WTC11 (cell line): ENCODE results near the gene PKD2L1. TPM values are rescaled to one million over a fixed set of nuclear protein-coding genes. Genes with fewer than 3 reads are reported as not detected.
A peak's percentile ranks its signal among the peaks of the same experiment; 100 is the strongest.

Source experiments
- ATAC-seq: fragments of 200-7000 bp; cut with Tn5 transposase; 2 replicates; pipeline ENCODE4 v1.10.0; 2021; ENCODE audit warnings: mild to moderate bottlenecking, moderate library complexity
- CTCF ChIA-PET: fragments of 300-600 bp; sonication (Branson Sonifier 250); formaldehyde crosslinking; loops from one replicate; lab custom pipeline; 2021; ENCODE audit warnings: antibody characterized with exemption; lab: Charles Lee
- POLR2A ChIA-PET: fragments of 350-600 bp; sonication (Branson Sonifier 250); formaldehyde crosslinking; loops from one replicate; lab custom pipeline; 2021; ENCODE audit warnings: antibody characterized with exemption; lab: Charles Lee
- DNase-seq: peaks from one replicate; pipeline ENCODE4 v3.0.0; 2021; ENCODE audit warnings: low spot score
- H3K27ac Mint-ChIP-seq: 2 replicates; pipeline ENCODE4 v1.8.0; 2021; ENCODE audit warnings: mixed read lengths
- H3K27me3 Mint-ChIP-seq: 2 replicates; pipeline ENCODE4 v1.8.0; 2021; ENCODE audit warnings: low read depth, mild to moderate bottlenecking, moderate library complexity, mixed read lengths
- H3K36me3 Mint-ChIP-seq: 2 replicates; pipeline ENCODE4 v1.8.0; 2021; ENCODE audit warnings: mixed read lengths
- H3K4me1 Mint-ChIP-seq: 2 replicates; pipeline ENCODE4 v1.8.0; 2022; ENCODE audit warnings: mixed read lengths
- H3K4me3 Mint-ChIP-seq: 2 replicates; pipeline ENCODE4 v1.8.0; 2021; ENCODE audit warnings: mild to moderate bottlenecking, moderate library complexity, mixed read lengths
- H3K9me3 Mint-ChIP-seq: 2 replicates; pipeline ENCODE4 v1.8.0; 2021; ENCODE audit warnings: mixed read lengths
- CREM ChIP-seq: sonication (generic); formaldehyde crosslinking; IDR thresholded peaks from 2 replicates; pipeline ENCODE4 v1.8.1; 2022; ENCODE audit warnings: mild to moderate bottlenecking, missing genetic modification reagents, moderate library complexity
- EMX1 ChIP-seq: fragments of 250-450 bp; sonication (Bioruptor Pico); IDR thresholded peaks from 2 replicates; pipeline ENCODE4 v1.8.0; 2021; ENCODE audit warnings: mild to moderate bottlenecking
- FOXK1 ChIP-seq: sonication (generic); formaldehyde crosslinking; IDR thresholded peaks from 2 replicates; pipeline ENCODE4 v1.8.0; 2022; ENCODE audit warnings: mild to moderate bottlenecking, moderate library complexity, missing genetic modification reagents
- NFE2L1 ChIP-seq: sonication (generic); formaldehyde crosslinking; IDR thresholded peaks from 2 replicates; pipeline ENCODE4 v1.8.1; 2023; ENCODE audit warnings: missing genetic modification reagents
- SP1 ChIP-seq: sonication (generic); formaldehyde crosslinking; conservative IDR thresholded peaks from 2 replicates; pipeline ENCODE4 v1.8.1; 2022; ENCODE audit warnings: missing genetic modification reagents
- TP53 ChIP-seq: sonication (generic); formaldehyde crosslinking; IDR thresholded peaks from 2 replicates; pipeline ENCODE4 v1.8.1; 2023; ENCODE audit warnings: mild to moderate bottlenecking, missing genetic modification reagents
- ZNF138 ChIP-seq: sonication (generic); formaldehyde crosslinking; conservative IDR thresholded peaks from 2 replicates; pipeline ENCODE4 v1.8.1; 2022; ENCODE audit warnings: mild to moderate bottlenecking, moderate library complexity, missing genetic modification reagents
- ZNF416 ChIP-seq: fragments of 250-450 bp; sonication (Bioruptor Pico); IDR thresholded peaks from 2 replicates; pipeline ENCODE4 v1.9.0; 2021; ENCODE audit warnings: mild to moderate bottlenecking, inconsistent platforms
- total RNA-seq: library from RNA; stranded (reverse); gene quantifications from 3 replicates; pipeline ENCODE4 v1.2.3, GENCODE V29; 2021
- TF ChIP-seq, protein P1 (sequence below): sonication (generic); formaldehyde crosslinking; IDR thresholded peaks from 2 replicates; pipeline ENCODE4 v1.8.1; 2023; ENCODE audit warnings: mild to moderate bottlenecking, missing genetic modification reagents, moderate library complexity
- TF ChIP-seq, protein P2 (sequence below): sonication (generic); formaldehyde crosslinking; IDR thresholded peaks from 2 replicates; pipeline ENCODE4 v1.8.1; 2022; ENCODE audit warnings: low read depth, mild to moderate bottlenecking, moderate library complexity, missing genetic modification reagents, borderline replicate concordance
- TF ChIP-seq, protein P3 (sequence below): sonication (generic); formaldehyde crosslinking; IDR thresholded peaks from 2 replicates; pipeline ENCODE4 v1.8.1; 2023; ENCODE audit warnings: mild to moderate bottlenecking, moderate library complexity, missing genetic modification reagents
- TF ChIP-seq, protein P4 (sequence below): sonication (generic); formaldehyde crosslinking; IDR thresholded peaks from 2 replicates; pipeline ENCODE4 v1.8.0; 2023; ENCODE audit warnings: mild to moderate bottlenecking, missing genetic modification reagents
- TF ChIP-seq, protein P5 (sequence below): sonication (generic); formaldehyde crosslinking; IDR thresholded peaks from 2 replicates; pipeline ENCODE4 v1.8.1; 2022; ENCODE audit warnings: missing genetic modification reagents, borderline replicate concordance
- TF ChIP-seq, protein P6 (sequence below): fragments of 200-600 bp; IDR thresholded peaks from 2 replicates; pipeline ENCODE4 v1.8.0; 2022; ENCODE audit warnings: antibody characterized with exemption
- TF ChIP-seq, protein P7 (sequence below): sonication (generic); formaldehyde crosslinking; IDR thresholded peaks from 2 replicates; pipeline ENCODE4 v1.8.1; 2023; ENCODE audit warnings: mild to moderate bottlenecking, missing genetic modification reagents, borderline replicate concordance
- TF ChIP-seq, protein P8 (sequence below): sonication (generic); formaldehyde crosslinking; conservative IDR thresholded peaks from 2 replicates; pipeline ENCODE4 v1.8.1; 2022; ENCODE audit warnings: mild to moderate bottlenecking, missing genetic modification reagents
- TF ChIP-seq, protein P9 (sequence below): fragments of 250-450 bp; sonication (Bioruptor Pico); IDR thresholded peaks from 2 replicates; pipeline ENCODE4 v1.9.0; 2021; ENCODE audit warnings: moderate library complexity, mild to moderate bottlenecking, inconsistent platforms, borderline replicate concordance

Gene PKD2L1
- total RNA-seq, 1 experiment from 2014 or later, result not detected

DNA sequence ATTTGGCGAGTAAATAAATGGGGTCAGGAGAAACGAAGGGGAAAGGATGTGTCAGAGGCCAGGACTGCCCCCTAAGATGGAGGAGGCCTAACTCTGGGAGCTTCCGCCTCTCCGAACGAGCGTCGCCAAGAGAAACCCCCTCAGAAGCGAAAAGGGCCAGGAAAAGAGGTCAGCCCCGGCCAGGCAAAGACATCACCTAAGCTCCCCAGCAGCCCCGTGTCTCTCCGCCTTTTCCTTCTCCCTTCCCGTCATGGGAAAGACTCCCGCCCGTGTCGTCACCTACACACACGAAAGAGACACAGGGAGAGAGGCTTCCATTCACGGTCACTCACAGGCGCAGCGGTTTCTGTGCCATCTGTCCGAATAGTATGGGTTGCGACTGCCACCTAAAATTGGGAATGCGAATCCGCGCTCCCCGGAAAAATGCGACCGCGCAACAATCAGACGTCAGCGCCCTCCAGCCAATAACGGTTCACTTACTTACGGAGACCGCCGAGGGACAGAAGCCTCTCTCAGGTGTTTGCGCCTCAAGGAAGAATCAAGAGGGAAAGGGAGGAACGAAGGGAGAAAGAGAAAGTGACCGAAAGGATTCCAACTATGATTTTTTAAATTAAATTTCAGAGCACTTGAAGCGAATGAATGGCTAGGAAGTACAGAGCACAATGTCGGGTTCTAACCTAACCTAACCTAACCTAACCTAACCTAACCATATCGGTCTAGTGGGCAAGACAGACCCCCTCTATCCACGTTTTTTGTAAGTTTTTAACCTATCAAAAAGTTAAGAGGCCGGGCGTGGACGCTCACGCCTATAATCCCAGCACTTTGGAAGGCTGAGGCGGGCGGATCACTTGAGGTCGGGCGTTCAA is 62.6 kb downstream of the PKD2L1 start, which contains the start of gene CWF19L1 (continued):
- TF ChIP-seq NFE2L1 (CRISPR knock-in tag) (peak; percentile 69; the same call in 1 of the 2 replicates), TP53 (no peak), FOXK1 (peak; percentile 92), SP1 (peak; percentile 76), CREM (CRISPR knock-in tag) (peak; percentile 96), ZNF138 (CRISPR knock-in tag) (no peak)
- TF ChIP-seq, protein P1, sequence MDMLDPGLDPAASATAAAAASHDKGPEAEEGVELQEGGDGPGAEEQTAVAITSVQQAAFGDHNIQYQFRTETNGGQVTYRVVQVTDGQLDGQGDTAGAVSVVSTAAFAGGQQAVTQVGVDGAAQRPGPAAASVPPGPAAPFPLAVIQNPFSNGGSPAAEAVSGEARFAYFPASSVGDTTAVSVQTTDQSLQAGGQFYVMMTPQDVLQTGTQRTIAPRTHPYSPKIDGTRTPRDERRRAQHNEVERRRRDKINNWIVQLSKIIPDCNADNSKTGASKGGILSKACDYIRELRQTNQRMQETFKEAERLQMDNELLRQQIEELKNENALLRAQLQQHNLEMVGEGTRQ, result no peak
- TF ChIP-seq, protein P2, sequence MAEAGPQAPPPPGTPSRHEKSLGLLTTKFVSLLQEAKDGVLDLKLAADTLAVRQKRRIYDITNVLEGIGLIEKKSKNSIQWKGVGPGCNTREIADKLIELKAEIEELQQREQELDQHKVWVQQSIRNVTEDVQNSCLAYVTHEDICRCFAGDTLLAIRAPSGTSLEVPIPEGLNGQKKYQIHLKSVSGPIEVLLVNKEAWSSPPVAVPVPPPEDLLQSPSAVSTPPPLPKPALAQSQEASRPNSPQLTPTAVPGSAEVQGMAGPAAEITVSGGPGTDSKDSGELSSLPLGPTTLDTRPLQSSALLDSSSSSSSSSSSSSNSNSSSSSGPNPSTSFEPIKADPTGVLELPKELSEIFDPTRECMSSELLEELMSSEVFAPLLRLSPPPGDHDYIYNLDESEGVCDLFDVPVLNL (CRISPR knock-in tag), result no peak
- TF ChIP-seq, protein P3, sequence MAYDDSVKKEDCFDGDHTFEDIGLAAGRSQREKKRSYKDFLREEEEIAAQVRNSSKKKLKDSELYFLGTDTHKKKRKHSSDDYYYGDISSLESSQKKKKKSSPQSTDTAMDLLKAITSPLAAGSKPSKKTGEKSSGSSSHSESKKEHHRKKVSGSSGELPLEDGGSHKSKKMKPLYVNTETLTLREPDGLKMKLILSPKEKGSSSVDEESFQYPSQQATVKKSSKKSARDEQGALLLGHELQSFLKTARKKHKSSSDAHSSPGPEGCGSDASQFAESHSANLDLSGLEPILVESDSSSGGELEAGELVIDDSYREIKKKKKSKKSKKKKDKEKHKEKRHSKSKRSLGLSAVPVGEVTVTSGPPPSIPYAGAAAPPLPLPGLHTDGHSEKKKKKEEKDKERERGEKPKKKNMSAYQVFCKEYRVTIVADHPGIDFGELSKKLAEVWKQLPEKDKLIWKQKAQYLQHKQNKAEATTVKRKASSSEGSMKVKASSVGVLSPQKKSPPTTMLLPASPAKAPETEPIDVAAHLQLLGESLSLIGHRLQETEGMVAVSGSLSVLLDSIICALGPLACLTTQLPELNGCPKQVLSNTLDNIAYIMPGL (CRISPR knock-in tag), result no peak
- TF ChIP-seq, protein P4, sequence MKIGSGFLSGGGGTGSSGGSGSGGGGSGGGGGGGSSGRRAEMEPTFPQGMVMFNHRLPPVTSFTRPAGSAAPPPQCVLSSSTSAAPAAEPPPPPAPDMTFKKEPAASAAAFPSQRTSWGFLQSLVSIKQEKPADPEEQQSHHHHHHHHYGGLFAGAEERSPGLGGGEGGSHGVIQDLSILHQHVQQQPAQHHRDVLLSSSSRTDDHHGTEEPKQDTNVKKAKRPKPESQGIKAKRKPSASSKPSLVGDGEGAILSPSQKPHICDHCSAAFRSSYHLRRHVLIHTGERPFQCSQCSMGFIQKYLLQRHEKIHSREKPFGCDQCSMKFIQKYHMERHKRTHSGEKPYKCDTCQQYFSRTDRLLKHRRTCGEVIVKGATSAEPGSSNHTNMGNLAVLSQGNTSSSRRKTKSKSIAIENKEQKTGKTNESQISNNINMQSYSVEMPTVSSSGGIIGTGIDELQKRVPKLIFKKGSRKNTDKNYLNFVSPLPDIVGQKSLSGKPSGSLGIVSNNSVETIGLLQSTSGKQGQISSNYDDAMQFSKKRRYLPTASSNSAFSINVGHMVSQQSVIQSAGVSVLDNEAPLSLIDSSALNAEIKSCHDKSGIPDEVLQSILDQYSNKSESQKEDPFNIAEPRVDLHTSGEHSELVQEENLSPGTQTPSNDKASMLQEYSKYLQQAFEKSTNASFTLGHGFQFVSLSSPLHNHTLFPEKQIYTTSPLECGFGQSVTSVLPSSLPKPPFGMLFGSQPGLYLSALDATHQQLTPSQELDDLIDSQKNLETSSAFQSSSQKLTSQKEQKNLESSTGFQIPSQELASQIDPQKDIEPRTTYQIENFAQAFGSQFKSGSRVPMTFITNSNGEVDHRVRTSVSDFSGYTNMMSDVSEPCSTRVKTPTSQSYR (CRISPR knock-in tag), result no peak
- TF ChIP-seq, protein P5, sequence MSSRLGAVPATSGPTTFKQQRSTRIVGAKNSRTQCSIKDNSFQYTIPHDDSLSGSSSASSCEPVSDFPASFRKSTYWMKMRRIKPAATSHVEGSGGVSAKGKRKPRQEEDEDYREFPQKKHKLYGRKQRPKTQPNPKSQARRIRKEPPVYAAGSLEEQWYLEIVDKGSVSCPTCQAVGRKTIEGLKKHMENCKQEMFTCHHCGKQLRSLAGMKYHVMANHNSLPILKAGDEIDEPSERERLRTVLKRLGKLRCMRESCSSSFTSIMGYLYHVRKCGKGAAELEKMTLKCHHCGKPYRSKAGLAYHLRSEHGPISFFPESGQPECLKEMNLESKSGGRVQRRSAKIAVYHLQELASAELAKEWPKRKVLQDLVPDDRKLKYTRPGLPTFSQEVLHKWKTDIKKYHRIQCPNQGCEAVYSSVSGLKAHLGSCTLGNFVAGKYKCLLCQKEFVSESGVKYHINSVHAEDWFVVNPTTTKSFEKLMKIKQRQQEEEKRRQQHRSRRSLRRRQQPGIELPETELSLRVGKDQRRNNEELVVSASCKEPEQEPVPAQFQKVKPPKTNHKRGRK (CRISPR knock-in tag), result no peak

DNA sequence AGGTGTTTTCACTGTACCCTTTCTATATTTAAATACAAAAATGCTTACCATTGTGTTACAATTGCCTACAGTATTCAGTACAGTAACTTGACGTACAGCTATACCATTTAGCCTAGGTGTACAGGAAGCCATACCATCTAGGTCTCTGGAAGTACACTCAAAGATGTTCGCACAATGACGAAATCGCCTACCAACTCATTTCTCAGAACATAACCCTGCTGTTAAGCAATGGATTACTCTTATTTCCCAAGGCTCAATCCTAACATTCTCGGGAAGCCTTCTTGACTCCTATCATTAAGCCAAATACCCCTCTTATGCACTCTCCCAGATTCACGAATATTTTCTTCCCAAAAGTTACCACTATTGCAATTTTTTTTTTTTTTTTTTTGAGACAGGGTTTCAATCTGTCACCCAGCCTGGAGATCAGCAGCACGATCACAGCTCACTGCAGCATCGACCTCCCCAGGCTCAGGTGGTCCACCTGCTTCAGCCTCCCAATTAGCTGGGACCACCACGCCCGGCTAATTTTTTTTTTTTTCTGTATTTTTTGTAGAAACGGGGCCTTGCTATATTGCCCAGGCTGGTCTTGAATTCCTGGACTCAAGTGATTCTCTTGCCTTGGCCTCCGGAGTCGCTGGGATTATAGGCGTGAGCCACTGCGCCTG is 64.1 kb downstream of the PKD2L1 start:
- Mint-ChIP-seq H3K27ac (no peak overlapping the region), H3K4me1 (peaks cover 8% of the 10 kb centered on the region), H3K4me3 (peak overlapping the region; percentile 55), H3K27me3 (no peaks in the 10 kb centered on the region), H3K36me3 (peaks cover 6% of the 10 kb centered on the region; the same call in 1 of the 2 replicates), H3K9me3 (no peaks in the 10 kb centered on the region)
- ATAC-seq (no peak), DNase-seq (no peak)
- CTCF ChIA-PET, result no interaction called here
- POLR2A ChIA-PET, result interaction anchor here (0.7 kb wide), 1 partner anchor 1709 kb away, joined by 3 read pairs; no protein-coding TSS in a partner anchor
- TF ChIP-seq ZNF416 (CRISPR knock-in tag), result no peak
- TF ChIP-seq EMX1 (CRISPR knock-in tag), result no peak
- TF ChIP-seq, protein P6, sequence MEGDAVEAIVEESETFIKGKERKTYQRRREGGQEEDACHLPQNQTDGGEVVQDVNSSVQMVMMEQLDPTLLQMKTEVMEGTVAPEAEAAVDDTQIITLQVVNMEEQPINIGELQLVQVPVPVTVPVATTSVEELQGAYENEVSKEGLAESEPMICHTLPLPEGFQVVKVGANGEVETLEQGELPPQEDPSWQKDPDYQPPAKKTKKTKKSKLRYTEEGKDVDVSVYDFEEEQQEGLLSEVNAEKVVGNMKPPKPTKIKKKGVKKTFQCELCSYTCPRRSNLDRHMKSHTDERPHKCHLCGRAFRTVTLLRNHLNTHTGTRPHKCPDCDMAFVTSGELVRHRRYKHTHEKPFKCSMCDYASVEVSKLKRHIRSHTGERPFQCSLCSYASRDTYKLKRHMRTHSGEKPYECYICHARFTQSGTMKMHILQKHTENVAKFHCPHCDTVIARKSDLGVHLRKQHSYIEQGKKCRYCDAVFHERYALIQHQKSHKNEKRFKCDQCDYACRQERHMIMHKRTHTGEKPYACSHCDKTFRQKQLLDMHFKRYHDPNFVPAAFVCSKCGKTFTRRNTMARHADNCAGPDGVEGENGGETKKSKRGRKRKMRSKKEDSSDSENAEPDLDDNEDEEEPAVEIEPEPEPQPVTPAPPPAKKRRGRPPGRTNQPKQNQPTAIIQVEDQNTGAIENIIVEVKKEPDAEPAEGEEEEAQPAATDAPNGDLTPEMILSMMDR, result no peak
- TF ChIP-seq, protein P7, sequence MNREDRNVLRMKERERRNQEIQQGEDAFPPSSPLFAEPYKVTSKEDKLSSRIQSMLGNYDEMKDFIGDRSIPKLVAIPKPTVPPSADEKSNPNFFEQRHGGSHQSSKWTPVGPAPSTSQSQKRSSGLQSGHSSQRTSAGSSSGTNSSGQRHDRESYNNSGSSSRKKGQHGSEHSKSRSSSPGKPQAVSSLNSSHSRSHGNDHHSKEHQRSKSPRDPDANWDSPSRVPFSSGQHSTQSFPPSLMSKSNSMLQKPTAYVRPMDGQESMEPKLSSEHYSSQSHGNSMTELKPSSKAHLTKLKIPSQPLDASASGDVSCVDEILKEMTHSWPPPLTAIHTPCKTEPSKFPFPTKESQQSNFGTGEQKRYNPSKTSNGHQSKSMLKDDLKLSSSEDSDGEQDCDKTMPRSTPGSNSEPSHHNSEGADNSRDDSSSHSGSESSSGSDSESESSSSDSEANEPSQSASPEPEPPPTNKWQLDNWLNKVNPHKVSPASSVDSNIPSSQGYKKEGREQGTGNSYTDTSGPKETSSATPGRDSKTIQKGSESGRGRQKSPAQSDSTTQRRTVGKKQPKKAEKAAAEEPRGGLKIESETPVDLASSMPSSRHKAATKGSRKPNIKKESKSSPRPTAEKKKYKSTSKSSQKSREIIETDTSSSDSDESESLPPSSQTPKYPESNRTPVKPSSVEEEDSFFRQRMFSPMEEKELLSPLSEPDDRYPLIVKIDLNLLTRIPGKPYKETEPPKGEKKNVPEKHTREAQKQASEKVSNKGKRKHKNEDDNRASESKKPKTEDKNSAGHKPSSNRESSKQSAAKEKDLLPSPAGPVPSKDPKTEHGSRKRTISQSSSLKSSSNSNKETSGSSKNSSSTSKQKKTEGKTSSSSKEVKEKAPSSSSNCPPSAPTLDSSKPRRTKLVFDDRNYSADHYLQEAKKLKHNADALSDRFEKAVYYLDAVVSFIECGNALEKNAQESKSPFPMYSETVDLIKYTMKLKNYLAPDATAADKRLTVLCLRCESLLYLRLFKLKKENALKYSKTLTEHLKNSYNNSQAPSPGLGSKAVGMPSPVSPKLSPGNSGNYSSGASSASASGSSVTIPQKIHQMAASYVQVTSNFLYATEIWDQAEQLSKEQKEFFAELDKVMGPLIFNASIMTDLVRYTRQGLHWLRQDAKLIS (CRISPR knock-in tag), result no peak
- TF ChIP-seq, protein P8, sequence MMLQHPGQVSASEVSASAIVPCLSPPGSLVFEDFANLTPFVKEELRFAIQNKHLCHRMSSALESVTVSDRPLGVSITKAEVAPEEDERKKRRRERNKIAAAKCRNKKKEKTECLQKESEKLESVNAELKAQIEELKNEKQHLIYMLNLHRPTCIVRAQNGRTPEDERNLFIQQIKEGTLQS (CRISPR knock-in tag), result no peak
- TF ChIP-seq, protein P9, sequence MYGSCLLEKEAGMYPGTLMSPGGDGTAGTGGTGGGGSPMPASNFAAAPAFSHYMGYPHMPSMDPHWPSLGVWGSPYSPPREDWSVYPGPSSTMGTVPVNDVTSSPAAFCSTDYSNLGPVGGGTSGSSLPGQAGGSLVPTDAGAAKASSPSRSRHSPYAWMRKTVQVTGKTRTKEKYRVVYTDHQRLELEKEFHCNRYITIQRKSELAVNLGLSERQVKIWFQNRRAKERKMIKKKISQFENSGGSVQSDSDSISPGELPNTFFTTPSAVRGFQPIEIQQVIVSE (CRISPR knock-in tag), result no peak
